ENCODE data around the gene ZBED6. TPM values are rescaled to one million over a fixed set of nuclear protein-coding genes. Genes with fewer than 3 reads are reported as not detected.

Gene ZBED6
- total RNA-seq, 1 experiment from 2014 or later, result 13.1 TPM

DNA sequence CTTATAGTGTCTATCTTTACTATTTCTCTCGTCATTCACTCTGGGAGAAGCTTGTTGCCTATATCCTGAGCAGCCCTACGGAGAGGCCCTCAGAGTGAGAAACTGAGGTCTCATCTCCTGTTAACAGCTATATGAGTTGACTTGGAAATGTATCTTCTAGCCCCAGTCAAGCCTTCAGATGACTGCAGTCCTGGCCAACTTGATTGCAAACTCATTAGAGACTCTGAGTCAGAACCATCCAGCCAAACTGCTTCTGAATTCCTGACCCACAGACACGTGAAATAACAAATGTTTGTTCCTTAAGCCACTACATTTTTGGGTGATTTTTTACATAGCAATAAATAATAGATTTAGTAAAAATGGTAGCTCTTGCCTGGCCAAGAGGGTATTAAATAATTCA is 3.9 kb upstream of the ZBED6 start:
- Histone ChIP-seq H3K9ac (ENCODE audit: extremely low read depth, insufficient read length, low read length) (no peak overlapping the region), H3T11ph (ENCODE audit: low read length) (no peak overlapping the region), H4K91ac (ENCODE audit: insufficient read length, low read depth, low read length) (no peak overlapping the region), H3K4ac (ENCODE audit: low read depth, low read length) (no peak overlapping the region), H2BK20ac (ENCODE audit: low read depth, low read length, poor library complexity, severe bottlenecking) (no peak overlapping the region), H4K5ac (ENCODE audit: insufficient read length, low read depth, low read length) (no peak overlapping the region), H4K8ac (replicated peaks; ENCODE audit: insufficient read length, low read depth, low read length) (no peak overlapping the region), H2BK15ac (ENCODE audit: low read depth, low read length) (no peak overlapping the region), H2BK120ac (ENCODE audit: low read depth, low read length, poor library complexity, severe bottlenecking) (no peak overlapping the region), H2AFZ (ENCODE audit: low read length) (no peak overlapping the region), H2BK5ac (ENCODE audit: insufficient read length, low read length) (no peak overlapping the region), H3K27me3 (ENCODE audit: insufficient read depth, low read length) (no peaks in the 10 kb centered on the region), H3K14ac (ENCODE audit: insufficient read depth, low read length) (no peak overlapping the region), H3K23me2 (ENCODE audit: insufficient read length, low read depth, low read length, poor library complexity, severe bottlenecking) (no peaks in the 10 kb centered on the region), H2AK5ac (ENCODE audit: insufficient read length, low read length) (no peak overlapping the region), H3K27ac (ENCODE audit: insufficient read length, low read depth, low read length) (no peak overlapping the region), H3K9me3 (ENCODE audit: control insufficient read depth, low read depth, low read length) (no peaks in the 10 kb centered on the region), H4K20me1 (ENCODE audit: control insufficient read depth, insufficient read depth, insufficient read length) (no peaks in the 10 kb centered on the region), H3K18ac (ENCODE audit: insufficient read length, low read depth, low read length) (no peak overlapping the region), H3K79me2 (ENCODE audit: insufficient read depth, low read length) (no peaks in the 10 kb centered on the region), H3K23ac (ENCODE audit: insufficient read length, low read depth, low read length) (no peak overlapping the region), H3K4me1 (ENCODE audit: insufficient read depth, low read length) (peaks cover 4% of the 10 kb centered on the region; the same call in 1 of the 2 replicates), H3K79me1 (ENCODE audit: insufficient read depth, low read depth, low read length, poor library complexity, severe bottlenecking) (no peaks in the 10 kb centered on the region), H2BK12ac (ENCODE audit: insufficient read length, low read depth, low read length) (no peak overlapping the region), H3K56ac (ENCODE audit: insufficient read length, low read depth, low read length) (no peak overlapping the region), H3K4me2 (ENCODE audit: insufficient read depth, insufficient read length, low read length) (no peak overlapping the region)
- Mint-ChIP-seq H3K4me1 (peaks cover 33 to 36% of the 10 kb centered on the region in 2 experiments), H3K36me3 (ENCODE audit: insufficient read depth in 1 of 3, low read depth in 3 of 3) (peaks cover 4 to 5% (median 4%) of the 10 kb centered on the region in 3 experiments; a peak in 5 of 7 replicates), H3K27ac (no peak overlapping the region), H3K27me3 (ENCODE audit: low read depth) (no peaks in the 10 kb centered on the region; the same call in 1 of the 2 replicates), H3K9me3 (peaks cover 0 to 4% of the 10 kb centered on the region in 2 experiments; a peak in 1 of 5 replicates), H3K4me3 (no peak overlapping the region)
- no CpG with 5 or more reads among the region's 3 CpGs for WGBS (ENCODE audit: extremely low coverage, insufficient read length, low lambda C conversion rate)
- no peak for TF ChIP-seq CTCF (conservative IDR thresholded peaks at IDR 0.05)
- DNase-seq, result no peak

Measured in H9 (cell line).